ENCODE data around the gene SRM.

DNA sequence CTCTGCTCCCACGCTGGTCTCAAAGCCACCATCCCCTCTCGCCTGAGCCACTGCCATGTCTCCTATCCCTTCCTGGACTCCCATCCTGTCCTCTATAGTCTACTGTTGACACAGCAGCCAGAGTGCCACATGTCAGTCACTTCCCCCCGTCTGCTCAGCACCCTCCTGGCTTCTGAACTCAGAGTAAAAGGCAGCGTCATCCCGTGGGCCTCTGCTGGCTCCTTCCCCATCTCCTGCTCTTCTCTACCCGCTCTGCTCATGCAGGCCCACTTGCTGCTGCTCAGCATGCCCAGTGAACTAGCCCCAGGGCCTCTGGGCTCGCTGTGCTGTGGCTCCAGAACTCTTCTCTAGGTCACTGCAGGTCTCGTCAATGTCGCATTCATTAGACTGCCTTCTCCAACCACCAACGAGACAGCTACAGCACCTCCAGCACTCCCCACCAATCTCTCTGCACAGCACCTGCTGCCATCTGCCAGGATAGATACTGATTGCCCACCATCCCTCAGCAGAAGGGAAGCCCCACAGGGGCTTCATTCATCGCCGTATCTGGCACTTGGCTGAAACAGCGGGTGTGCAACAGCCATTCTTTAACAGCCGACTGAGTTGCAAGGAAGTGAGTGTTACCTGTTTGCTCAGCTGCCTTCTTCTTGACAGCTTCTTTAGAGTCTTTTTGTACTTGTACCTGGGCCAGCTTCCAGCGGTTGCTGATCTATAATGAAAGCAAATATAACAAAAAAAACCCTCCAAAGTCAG lies 11.8 kb upstream of the SRM start:
- TF ChIP-seq CTCF (IDR thresholded peaks at IDR 0.05) (no peak), POLR2AphosphoS5 (IDR thresholded peaks at IDR 0.05; ENCODE audit: low read depth, low read length) (no peak), TCF7L2 (IDR thresholded peaks at IDR 0.05; ENCODE audit: low read depth, low read length) (no peak)
- TF ChIP-seq, protein P1, sequence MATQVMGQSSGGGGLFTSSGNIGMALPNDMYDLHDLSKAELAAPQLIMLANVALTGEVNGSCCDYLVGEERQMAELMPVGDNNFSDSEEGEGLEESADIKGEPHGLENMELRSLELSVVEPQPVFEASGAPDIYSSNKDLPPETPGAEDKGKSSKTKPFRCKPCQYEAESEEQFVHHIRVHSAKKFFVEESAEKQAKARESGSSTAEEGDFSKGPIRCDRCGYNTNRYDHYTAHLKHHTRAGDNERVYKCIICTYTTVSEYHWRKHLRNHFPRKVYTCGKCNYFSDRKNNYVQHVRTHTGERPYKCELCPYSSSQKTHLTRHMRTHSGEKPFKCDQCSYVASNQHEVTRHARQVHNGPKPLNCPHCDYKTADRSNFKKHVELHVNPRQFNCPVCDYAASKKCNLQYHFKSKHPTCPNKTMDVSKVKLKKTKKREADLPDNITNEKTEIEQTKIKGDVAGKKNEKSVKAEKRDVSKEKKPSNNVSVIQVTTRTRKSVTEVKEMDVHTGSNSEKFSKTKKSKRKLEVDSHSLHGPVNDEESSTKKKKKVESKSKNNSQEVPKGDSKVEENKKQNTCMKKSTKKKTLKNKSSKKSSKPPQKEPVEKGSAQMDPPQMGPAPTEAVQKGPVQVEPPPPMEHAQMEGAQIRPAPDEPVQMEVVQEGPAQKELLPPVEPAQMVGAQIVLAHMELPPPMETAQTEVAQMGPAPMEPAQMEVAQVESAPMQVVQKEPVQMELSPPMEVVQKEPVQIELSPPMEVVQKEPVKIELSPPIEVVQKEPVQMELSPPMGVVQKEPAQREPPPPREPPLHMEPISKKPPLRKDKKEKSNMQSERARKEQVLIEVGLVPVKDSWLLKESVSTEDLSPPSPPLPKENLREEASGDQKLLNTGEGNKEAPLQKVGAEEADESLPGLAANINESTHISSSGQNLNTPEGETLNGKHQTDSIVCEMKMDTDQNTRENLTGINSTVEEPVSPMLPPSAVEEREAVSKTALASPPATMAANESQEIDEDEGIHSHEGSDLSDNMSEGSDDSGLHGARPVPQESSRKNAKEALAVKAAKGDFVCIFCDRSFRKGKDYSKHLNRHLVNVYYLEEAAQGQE (IDR thresholded peaks at IDR 0.05; ENCODE audit: insufficient read depth in 1 of 2, low read depth in 2 of 2, low read length in 1 of 2): no peak
